Measurements from ENCODE around the gene CRYZL1. TPM values are rescaled to one million over a fixed set of nuclear protein-coding genes. Genes with fewer than 3 reads are reported as not detected.
"Not testable (repeated sequence)": the region's sequence is repeated elsewhere in the genome, so short reads cannot be mapped to it uniquely, and the experiment has no call there.

CRYZL1 gene
- 17.4 TPM for total RNA-seq

GRCh38 chr21:33641352-33642026, at the start of gene CRYZL1:
Gene CRYZL1 (minus strand): TSS chr21:33641741. CDS start chr21:33631551, 10,190 bp downstream.
- ATAC-seq, result peak; percentile 92

- no peak for ATAC-seq
Measured at GRCh38 chr21:33690874-33691273, 49.3 kb upstream of the CRYZL1 start.

GRCh38 chr21:33688353-33688752, 46.8 kb upstream of the CRYZL1 start:
- ATAC-seq, result no peak

DNA sequence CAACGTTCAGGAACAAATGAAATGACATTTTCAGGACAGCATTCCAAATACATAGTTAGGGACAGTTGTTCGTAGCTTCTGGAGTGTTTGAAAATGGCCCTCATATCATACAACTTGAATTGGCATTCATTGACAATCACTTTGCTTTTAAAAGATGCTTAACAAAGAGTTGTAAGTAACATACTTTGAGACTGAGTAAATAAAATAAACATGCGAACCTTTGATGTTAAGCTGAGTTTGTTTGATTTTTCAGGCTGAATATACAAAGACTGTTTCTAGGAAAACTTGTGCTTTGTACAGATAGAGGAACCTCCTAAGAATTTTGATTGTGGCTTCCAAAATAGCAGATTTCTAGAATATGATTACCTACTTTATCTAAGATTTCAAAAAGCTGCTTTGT, 46.1 kb upstream of the CRYZL1 start:
- ATAC-seq, result no peak

DNA sequence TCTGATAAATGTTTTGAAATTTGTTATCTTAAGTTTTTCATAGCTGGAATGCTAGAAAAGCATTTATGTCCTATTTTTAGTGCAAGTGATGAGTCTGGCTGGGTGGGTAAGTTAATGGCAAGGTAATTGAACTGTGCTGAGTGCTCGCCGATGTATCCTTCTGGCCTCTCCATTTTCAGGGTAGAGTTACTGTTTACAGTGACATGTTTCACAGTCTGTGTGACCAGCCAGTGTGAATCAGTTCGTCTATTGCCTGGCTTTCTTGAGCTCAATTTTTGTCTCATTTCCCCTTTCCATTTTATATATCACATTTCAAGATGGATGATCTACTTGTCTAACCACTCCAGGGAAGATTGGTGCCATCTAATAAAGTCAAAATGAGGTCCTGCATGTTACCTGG, 44.8 kb upstream of the CRYZL1 start:
- no peak for ATAC-seq

GRCh38 chr21:33685613-33686197, 44.2 kb upstream of the CRYZL1 start:
- ATAC-seq, result no peak

- no peak for ATAC-seq
Measured at GRCh38 chr21:33684923-33685560, 43.5 kb upstream of the CRYZL1 start.

DNA sequence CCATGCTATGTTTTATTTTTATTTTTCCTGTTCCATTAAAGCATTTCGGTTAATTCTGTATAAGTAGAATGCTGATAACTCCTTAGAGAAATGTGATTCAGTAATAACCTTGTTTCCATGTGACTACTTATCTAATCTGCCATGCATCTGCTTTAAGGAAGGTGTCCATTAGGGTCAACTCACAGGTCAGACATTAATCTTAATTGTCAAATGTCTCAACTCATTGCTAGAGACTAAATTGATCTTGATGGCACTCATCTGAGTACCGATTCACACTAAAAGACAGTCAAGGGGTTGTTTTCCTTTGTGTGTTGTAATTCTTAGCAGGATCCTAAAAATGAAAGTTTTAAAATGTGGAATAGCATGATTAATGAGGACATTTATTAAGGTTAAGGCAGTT, 42.5 kb upstream of the CRYZL1 start:
- ATAC-seq, result no peak

DNA sequence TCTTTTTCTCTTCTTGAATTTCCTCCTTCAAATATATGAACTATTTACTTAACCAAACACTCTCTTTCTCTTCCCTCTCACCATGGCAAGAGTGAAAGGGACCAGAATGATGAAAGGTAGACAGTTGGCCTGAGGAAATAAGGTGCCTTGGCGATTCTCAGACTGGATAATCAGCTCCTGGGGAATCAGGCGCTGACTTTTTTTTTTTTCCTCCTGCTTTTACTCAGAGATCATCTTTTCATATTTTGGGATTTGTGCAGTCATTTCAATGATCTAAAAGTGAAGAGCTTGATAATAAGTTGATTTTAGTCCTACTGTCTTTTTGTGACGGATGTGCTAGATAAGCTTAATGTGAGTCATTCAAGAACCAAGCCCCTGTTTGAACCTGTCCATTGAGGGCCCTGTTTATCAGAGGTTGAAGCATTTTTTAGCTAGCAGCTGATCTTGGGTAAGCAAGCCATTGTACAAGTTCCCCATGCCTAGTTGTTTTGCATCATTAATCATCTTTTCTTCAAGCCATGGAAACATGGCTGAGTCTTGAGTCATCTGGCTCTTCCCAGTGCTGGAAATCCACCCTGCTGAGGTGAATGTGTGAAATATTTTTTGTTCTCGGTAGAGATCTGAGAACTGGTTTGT, 41.6 kb upstream of the CRYZL1 start:
- ATAC-seq, result peak; percentile 93

DNA sequence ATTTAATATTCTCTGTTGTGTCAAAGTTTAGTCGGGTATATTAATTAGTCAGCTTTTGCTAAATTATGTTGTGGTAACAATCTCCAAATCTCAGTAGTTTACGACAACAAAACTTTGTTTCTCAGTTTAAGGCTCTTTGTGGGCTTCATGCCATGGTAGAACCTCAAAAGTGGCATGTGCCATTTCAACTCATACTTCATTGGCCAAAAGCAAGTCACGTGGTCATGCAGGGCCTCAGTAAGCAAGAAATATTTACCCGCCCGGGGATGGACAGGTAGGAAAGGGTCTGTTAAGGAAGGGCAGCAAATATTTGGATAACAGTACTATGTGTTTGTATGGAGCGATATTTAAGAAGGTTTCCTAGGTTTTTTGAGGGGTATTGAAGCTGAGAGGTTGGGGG, 39.3 kb upstream of the CRYZL1 start:
- no peak for ATAC-seq

DNA sequence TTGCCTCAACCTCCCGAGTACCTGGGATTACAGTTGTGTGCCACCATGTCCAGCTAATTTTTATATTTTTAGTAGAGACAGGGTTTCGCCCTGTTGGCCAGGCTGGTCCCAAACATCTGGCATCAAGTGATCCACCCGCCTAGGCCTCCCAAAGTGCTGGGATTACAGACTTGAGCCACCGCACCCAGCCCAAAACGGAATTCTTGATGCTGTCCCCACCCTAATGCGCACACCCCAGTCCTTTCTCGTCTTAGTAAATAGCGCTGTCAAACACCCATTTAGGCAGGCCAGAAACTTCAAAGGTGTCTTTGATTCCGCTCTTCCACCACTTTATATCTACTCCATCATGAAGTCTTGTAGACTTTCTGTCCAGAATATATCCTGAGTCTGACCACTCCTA, 35.9 kb upstream of the CRYZL1 start:
- no peak for ATAC-seq

- not testable (repeated sequence) for ATAC-seq
Measured at GRCh38 chr21:33676666-33677065, 35.1 kb upstream of the CRYZL1 start.

- ATAC-seq, result no peak
Measured at GRCh38 chr21:33674226-33674625, 32.7 kb upstream of the CRYZL1 start.

GRCh38 chr21:33673473-33673872, 31.9 kb upstream of the CRYZL1 start:
- ATAC-seq, result no peak

DNA sequence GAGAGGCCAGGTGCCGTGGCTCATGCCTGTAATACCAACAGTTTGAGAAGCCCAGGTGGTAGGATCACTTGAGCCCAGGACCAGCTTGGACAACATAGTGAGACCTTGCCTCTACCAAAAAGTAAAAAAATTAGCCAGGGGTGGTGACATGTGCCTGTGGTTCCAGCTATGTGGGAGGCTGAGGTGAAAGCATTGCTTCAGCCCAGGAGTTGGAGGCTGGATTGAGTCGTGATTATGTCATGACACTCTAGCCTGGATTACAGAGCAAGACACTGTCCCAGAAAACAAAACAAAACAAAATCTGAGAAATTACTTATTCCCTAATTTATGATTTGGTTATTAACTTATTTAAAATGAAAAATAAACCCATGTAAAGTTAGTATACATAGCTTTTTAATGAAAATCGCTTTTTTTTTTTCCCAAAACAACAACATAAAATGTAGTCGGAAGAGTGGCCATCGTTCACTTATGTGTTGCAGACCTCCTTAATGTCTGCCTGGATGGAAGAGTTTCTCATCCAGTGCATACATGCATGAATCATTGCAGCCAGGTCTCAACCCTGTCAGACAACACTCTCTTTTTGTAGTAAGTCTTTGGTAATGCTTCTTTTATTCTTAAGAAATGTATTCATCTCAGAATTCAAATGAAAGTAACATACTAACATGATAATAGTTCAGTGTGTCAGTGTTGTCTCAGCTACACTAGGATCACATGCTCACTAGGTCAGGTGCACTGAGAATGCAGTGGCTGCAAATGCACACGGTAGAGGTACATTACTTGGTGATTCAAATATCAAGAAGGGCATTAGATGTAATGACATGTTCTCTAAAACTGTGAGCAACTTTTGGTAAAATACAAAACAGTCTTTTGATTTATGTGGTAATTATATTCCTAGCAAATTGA, 28.8 kb upstream of the CRYZL1 start:
- ATAC-seq, result peak; percentile 32

DNA sequence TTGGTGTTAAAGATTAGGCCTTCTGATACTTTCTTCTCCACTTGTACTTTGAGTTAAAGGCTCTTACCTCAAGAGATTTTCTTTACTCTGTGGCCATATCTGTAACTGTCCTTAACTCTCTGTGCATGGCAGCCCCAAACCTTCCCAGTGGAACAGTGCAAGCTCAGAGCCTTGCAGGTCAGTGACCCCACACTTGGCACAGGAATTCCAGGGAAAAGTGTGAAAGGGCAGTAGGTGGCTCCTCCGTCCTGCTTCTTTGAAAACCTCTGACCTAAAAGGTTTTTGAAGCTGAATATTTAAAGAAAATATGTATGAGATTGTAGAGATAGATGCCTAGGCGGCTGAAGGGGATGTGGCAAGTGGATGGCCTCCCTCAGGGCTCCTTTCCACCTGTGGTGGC, 27.1 kb upstream of the CRYZL1 start:
- no peak for ATAC-seq

DNA sequence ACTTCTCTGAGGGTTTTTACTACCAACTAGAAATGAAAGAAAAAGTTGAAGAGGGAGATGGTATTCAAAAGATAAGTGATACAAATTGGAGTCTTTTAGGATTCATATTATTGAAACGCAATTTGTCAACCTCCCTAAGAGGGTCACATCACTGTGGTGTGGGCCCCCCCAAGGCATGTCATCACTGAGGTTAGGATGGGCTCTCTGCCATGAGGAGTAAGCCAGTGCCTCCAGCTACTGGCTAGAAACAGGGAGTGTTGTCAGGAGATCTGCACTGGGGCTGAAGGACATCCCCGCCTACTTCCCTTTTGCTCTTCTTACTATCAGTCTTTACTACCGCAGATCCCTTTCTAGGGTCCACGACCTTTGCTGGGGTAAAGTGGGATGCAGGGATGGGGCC, 26.6 kb upstream of the CRYZL1 start:
- no peak for ATAC-seq

GRCh38 chr21:33667636-33668035, 26.1 kb upstream of the CRYZL1 start:
- ATAC-seq, result no peak

DNA sequence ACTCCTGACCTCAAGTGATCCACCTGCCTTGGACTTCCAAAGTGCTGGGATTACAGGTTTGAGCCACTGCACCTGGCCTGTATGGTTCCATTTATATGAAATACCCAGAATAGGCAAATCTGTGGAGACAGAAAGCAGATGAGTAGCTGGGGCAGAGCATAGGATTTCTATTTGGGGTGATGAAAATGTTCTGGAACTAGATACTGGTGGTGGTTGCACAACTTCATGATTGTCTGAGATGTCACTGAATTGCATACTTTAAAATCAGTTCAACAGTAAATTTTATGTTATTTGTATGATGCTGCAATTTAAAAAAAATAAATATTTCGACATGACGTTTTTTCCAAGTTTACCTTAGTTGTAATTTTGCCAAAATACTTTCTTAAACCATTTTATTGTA, 24.6 kb upstream of the CRYZL1 start:
- no peak for ATAC-seq

GRCh38 chr21:33664135-33664534, 22.6 kb upstream of the CRYZL1 start:
- no peak for ATAC-seq

GRCh38 chr21:33663241-33663640, 21.7 kb upstream of the CRYZL1 start:
- no peak for ATAC-seq

DNA sequence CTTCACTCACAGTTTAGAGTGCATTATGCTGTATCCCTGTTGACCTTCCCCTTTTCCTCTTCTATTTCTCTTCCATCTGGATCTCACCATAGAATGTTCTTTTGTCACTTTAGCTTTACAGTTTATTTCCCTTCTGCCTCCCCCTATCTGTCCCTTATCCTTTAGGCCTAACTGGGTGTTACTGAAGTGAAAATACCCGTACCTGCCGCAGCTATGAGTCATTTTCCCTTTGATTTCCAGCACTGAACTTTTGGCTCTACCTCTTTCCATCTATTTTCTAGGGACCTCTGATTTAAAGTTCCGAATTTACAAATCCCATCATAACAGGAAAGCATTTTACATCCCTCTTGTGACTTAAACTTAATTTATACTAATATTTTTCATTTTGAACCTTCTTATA, 20.5 kb upstream of the CRYZL1 start:
- no peak for ATAC-seq

DNA sequence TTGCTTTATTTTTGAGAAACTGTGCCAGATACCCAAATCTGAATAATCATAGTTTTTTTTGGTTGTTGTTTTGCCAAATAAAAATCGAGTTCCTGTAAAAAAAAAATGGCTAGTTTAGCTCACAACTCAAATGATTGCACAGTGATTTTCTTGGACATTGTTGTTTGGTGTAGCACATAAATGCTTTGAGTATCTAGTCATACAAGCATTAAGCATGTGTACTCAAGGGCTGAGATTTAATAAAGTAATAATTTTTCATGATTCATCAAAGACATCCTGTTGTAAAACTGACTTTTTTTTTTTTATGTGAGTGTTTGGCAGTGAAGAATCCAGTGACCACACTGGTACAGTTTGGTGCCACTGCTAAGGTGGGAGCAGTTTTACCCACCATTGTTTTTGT, 19.6 kb upstream of the CRYZL1 start:
- no peak for ATAC-seq
